Measurements from ENCODE around the gene CNOT6. TPM values are rescaled to one million over a fixed set of nuclear protein-coding genes. Genes with fewer than 3 reads are reported as not detected.
"Not testable (repeated sequence)": the region's sequence is repeated elsewhere in the genome, so short reads cannot be mapped to it uniquely, and the experiment has no call there.

The CNOT6 gene
- total and polyA plus RNA-seq, 3 donors from 2014 or later = 22.1 to 29.7 (median 28.9) TPM

- TF ChIP-seq POLR2A (IDR thresholded peaks at IDR 0.05) (no peak), CTCF (IDR thresholded peaks at IDR 0.05) (no peak)
- Histone ChIP-seq H3K4me1 (no peaks in the 10 kb centered on the region), H3K27ac (no peak overlapping the region), H3K4me3 (no peak overlapping the region), H3K27me3 (no peaks in the 10 kb centered on the region), H3K9me3 (no peaks in the 10 kb centered on the region), H3K36me3 (ENCODE audit: low read depth, missing control alignments) (no peaks in the 10 kb centered on the region)
- no peak for DNase-seq
- 60 to 87% methylated on average over 4 to 5 of the region's 5 CpGs for WGBS, 2 donors
- intact Hi-C loops (cut with DNase I; ENCODE audit: low total_unique reads) = no loop called here
Measured at GRCh38 chr5:180464603-180464970, 29.6 kb upstream of the CNOT6 start.

- 97 to 98% methylated on average over 4 of the region's 4 CpGs for WGBS, 2 donors
Measured at GRCh38 chr5:180465052-180465451, 29.1 kb upstream of the CNOT6 start.

GRCh38 chr5:180466316-180466715 is 27.9 kb upstream of the CNOT6 start:
- intact Hi-C loops (cut with DNase I; ENCODE audit: low total_unique reads) = loop anchor here (5.0 kb wide), 1 partner anchor 169 kb away; no protein-coding TSS in a partner anchor

More at GRCh38 chr5:180465052-180465451, 29.1 kb upstream of the CNOT6 start:
- not testable (repeated sequence) for H3K4me1 ChIP-seq; H3K27me3 ChIP-seq; H3K27ac ChIP-seq; DNase-seq; H3K4me3 ChIP-seq; H3K9me3 ChIP-seq; H3K36me3 ChIP-seq (ENCODE audit: low read depth, missing control alignments)
- intact Hi-C loops (cut with DNase I; ENCODE audit: low total_unique reads) = loop anchor here (5.0 kb wide), 1 partner anchor 168 kb away; no protein-coding TSS in a partner anchor

GRCh38 chr5:180467028-180467975 is 26.9 kb upstream of the CNOT6 start:
- Histone ChIP-seq H3K4me1 (no peaks in the 10 kb centered on the region), H3K27me3 (no peaks in the 10 kb centered on the region), H3K4me3 (no peak overlapping the region), H3K9me3 (no peaks in the 10 kb centered on the region), H3K36me3 (ENCODE audit: low read depth, missing control alignments) (no peaks in the 10 kb centered on the region), H3K27ac (no peak overlapping the region)
- no peak for TF ChIP-seq POLR2A (IDR thresholded peaks at IDR 0.05)
- no peak for DNase-seq
- intact Hi-C loops (cut with DNase I; ENCODE audit: low total_unique reads) = loop anchor here (5.0 kb wide), 1 partner anchor 170 kb away; no protein-coding TSS in a partner anchor
- 60 to 72% methylated on average over 22 of the region's 22 CpGs for WGBS, 2 donors

More at GRCh38 chr5:180466316-180466715, 27.9 kb upstream of the CNOT6 start:
- Histone ChIP-seq H3K27me3 (no peaks in the 10 kb centered on the region), H3K4me1 (no peaks in the 10 kb centered on the region), H3K27ac (no peak overlapping the region), H3K9me3 (no peaks in the 10 kb centered on the region), H3K4me3 (no peak overlapping the region), H3K36me3 (ENCODE audit: low read depth, missing control alignments) (no peaks in the 10 kb centered on the region)
- WGBS, 2 donors = 90% methylated on average over 15 of the region's 15 CpGs
- TF ChIP-seq POLR2A (IDR thresholded peaks at IDR 0.05) (no peak), CTCF (IDR thresholded peaks at IDR 0.05) (no peak)
- no peak for DNase-seq

- Histone ChIP-seq H3K9me3 (no peaks in the 10 kb centered on the region), H3K36me3 (ENCODE audit: low read depth, missing control alignments) (no peaks in the 10 kb centered on the region), H3K4me1 (no peaks in the 10 kb centered on the region), H3K4me3 (no peak overlapping the region), H3K27me3 (no peaks in the 10 kb centered on the region), H3K27ac (no peak overlapping the region)
- 86 to 89% methylated on average over 15 to 18 of the region's 18 CpGs for WGBS, 2 donors
- TF ChIP-seq CTCF (IDR thresholded peaks at IDR 0.05) (no peak), POLR2A (IDR thresholded peaks at IDR 0.05) (no peak)
- no peak for DNase-seq
- intact Hi-C loops (cut with DNase I; ENCODE audit: low total_unique reads) = loop anchor here (5.0 kb wide), 1 partner anchor 171 kb away; no protein-coding TSS in a partner anchor
Measured at GRCh38 chr5:180467989-180468731, 26.0 kb upstream of the CNOT6 start.

Measured in testis (tissue), 3 donors.